Measurements from ENCODE around the gene CALCOCO2. TPM values are rescaled to one million over a fixed set of nuclear protein-coding genes. Genes with fewer than 3 reads are reported as not detected.

Gene CALCOCO2
- total RNA-seq, 1 experiment from 2014 or later: 23.1 TPM

DNA sequence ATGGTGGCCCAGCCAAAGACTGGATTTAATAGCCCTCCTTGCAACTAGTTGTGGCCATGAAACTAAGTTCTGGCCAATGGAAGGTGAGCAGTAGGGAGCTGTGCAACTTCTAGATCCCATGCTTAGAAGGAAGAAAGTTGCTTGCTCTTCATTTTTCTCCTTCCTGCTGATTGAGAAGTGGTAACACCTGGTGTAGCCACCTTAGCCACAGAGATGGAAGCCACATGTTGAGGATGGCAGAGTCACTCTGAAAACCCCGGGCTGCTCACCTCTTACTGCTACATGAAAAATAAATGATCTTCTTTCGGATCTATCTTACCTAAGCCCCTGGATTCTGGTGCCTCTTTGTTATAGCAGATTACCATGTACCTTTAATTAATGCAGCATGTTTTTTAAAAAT lies 51.4 kb downstream of the CALCOCO2 start:
- no peak overlapping the region for H3K4me2 ChIP-seq (ENCODE audit: insufficient read depth, insufficient read length, low read length)
- no peak overlapping the region for H3K56ac ChIP-seq (ENCODE audit: insufficient read length, low read depth, low read length)
- H2AK5ac ChIP-seq (ENCODE audit: insufficient read length, low read length): no peak overlapping the region
- TF ChIP-seq, protein P1, sequence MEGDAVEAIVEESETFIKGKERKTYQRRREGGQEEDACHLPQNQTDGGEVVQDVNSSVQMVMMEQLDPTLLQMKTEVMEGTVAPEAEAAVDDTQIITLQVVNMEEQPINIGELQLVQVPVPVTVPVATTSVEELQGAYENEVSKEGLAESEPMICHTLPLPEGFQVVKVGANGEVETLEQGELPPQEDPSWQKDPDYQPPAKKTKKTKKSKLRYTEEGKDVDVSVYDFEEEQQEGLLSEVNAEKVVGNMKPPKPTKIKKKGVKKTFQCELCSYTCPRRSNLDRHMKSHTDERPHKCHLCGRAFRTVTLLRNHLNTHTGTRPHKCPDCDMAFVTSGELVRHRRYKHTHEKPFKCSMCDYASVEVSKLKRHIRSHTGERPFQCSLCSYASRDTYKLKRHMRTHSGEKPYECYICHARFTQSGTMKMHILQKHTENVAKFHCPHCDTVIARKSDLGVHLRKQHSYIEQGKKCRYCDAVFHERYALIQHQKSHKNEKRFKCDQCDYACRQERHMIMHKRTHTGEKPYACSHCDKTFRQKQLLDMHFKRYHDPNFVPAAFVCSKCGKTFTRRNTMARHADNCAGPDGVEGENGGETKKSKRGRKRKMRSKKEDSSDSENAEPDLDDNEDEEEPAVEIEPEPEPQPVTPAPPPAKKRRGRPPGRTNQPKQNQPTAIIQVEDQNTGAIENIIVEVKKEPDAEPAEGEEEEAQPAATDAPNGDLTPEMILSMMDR (conservative IDR thresholded peaks at IDR 0.05): no peak
- H2BK15ac ChIP-seq (ENCODE audit: low read depth, low read length): no peak overlapping the region
- no peak overlapping the region for H4K91ac ChIP-seq (ENCODE audit: insufficient read length, low read depth, low read length)
- no peak overlapping the region for H3K14ac ChIP-seq (ENCODE audit: insufficient read depth, low read length)
- Mint-ChIP-seq H3K9me3 (no peaks in the 10 kb centered on the region), H3K27ac (no peak overlapping the region; a peak in 1 of 7 replicates), H3K4me1 (peaks cover 0 to 5% of the 10 kb centered on the region in 2 experiments; a peak in 1 of 4 replicates), H3K36me3 (ENCODE audit: insufficient read depth in 1 of 3, low read depth in 3 of 3) (no peaks in the 10 kb centered on the region), H3K4me3 (no peak overlapping the region), H3K27me3 (ENCODE audit: low read depth) (peaks cover 9% of the 10 kb centered on the region)
- H2BK5ac ChIP-seq (ENCODE audit: insufficient read length, low read length): no peak overlapping the region
- no peaks in the 10 kb centered on the region for H4K20me1 ChIP-seq (ENCODE audit: control insufficient read depth, insufficient read depth, insufficient read length)
- H3K9ac ChIP-seq (ENCODE audit: extremely low read depth, insufficient read length, low read length): no peak overlapping the region
- no CpG with 5 or more reads among the region's 2 CpGs for WGBS (ENCODE audit: extremely low coverage, insufficient read length, low lambda C conversion rate)
- peaks cover 2% of the 10 kb centered on the region; the same call in 1 of the 2 replicates for H3K27me3 ChIP-seq (ENCODE audit: insufficient read depth, low read length)
- no peak overlapping the region for H3K4ac ChIP-seq (ENCODE audit: low read depth, low read length)
- H3K23me2 ChIP-seq (ENCODE audit: insufficient read length, low read depth, low read length, poor library complexity, severe bottlenecking): no peaks in the 10 kb centered on the region
- no peak overlapping the region for H3K18ac ChIP-seq (ENCODE audit: insufficient read length, low read depth, low read length)
- H3K79me1 ChIP-seq (ENCODE audit: insufficient read depth, low read depth, low read length, poor library complexity, severe bottlenecking): no peaks in the 10 kb centered on the region
- H2AFZ ChIP-seq (ENCODE audit: low read length): no peak overlapping the region
- no peak overlapping the region for H3K23ac ChIP-seq (ENCODE audit: insufficient read length, low read depth, low read length)
- no peaks in the 10 kb centered on the region for H3K4me1 ChIP-seq (ENCODE audit: insufficient read depth, low read length)
- H2BK12ac ChIP-seq (ENCODE audit: insufficient read length, low read depth, low read length): no peak overlapping the region
- H4K5ac ChIP-seq (ENCODE audit: insufficient read length, low read depth, low read length): no peak overlapping the region
- no peak overlapping the region for H2BK120ac ChIP-seq (ENCODE audit: low read depth, low read length, poor library complexity, severe bottlenecking)
- DNase-seq: no peak
- H3K9me3 ChIP-seq (ENCODE audit: control insufficient read depth, low read depth, low read length): no peaks in the 10 kb centered on the region
- no peaks in the 10 kb centered on the region for H3K79me2 ChIP-seq (ENCODE audit: insufficient read depth, low read length)
- H4K8ac ChIP-seq (replicated peaks; ENCODE audit: insufficient read length, low read depth, low read length): no peak overlapping the region
- H3T11ph ChIP-seq (ENCODE audit: low read length): no peak overlapping the region
- H3K27ac ChIP-seq (ENCODE audit: insufficient read length, low read depth, low read length): no peak overlapping the region
- H2BK20ac ChIP-seq (ENCODE audit: low read depth, low read length, poor library complexity, severe bottlenecking): no peak overlapping the region
